SK-N-SH treated with all-trans-retinoic acid at 6 μM for 48 hours (cell line): Measurements from ENCODE around the gene TTF2.

Experiments
- ARNTL ChIP-seq: fragments of 450-650 bp; formaldehyde crosslinking; IDR thresholded peaks from 2 replicates; pipeline ENCODE4 v1.5.0; 2020; ENCODE audit warnings: low read depth, mild to moderate bottlenecking, moderate library complexity, borderline replicate concordance
- BACH2 ChIP-seq: fragments of 250-450 bp; sonication (Bioruptor Pico); IDR thresholded peaks from 2 replicates; pipeline ENCODE4 v1.9.0; 2021; ENCODE audit warnings: mild to moderate bottlenecking, borderline replicate concordance
- CREB5 ChIP-seq: fragments of 250-450 bp; sonication (Bioruptor Pico); IDR thresholded peaks from 2 replicates; pipeline ENCODE4 v1.5.1; 2020; ENCODE audit warnings: low read depth, mild to moderate bottlenecking, moderate library complexity
- CSDC2 ChIP-seq: fragments of 250-450 bp; sonication (Bioruptor Pico); IDR thresholded peaks from 2 replicates; pipeline ENCODE4 v1.5.0; 2020; ENCODE audit warnings: mild to moderate bottlenecking, moderate library complexity
- CSRNP3 ChIP-seq: fragments of 250-450 bp; sonication (Bioruptor Pico); IDR thresholded peaks from 2 replicates; pipeline ENCODE4 v1.5.1; 2021; ENCODE audit warnings: mild to moderate bottlenecking, moderate library complexity
- GLIS3 ChIP-seq: fragments of 250-450 bp; sonication (Bioruptor Pico); IDR thresholded peaks from 2 replicates; pipeline ENCODE4 v1.5.0; 2020; ENCODE audit warnings: mild to moderate bottlenecking, moderate library complexity
- OSR1 ChIP-seq: fragments of 250-450 bp; sonication (Bioruptor Pico); IDR thresholded peaks from 2 replicates; pipeline ENCODE4 v1.8.0; 2022; ENCODE audit warnings: moderate library complexity, mild to moderate bottlenecking, inconsistent platforms
- PATZ1 ChIP-seq: fragments of 250-450 bp; sonication (Bioruptor Pico); IDR thresholded peaks from 2 replicates; pipeline ENCODE4 v1.8.0; 2020; ENCODE audit warnings: mild to moderate bottlenecking, moderate library complexity, borderline replicate concordance
- TOX ChIP-seq: fragments of 250-450 bp; sonication (Bioruptor Pico); IDR thresholded peaks from 2 replicates; pipeline ENCODE4 v1.8.0; 2021; ENCODE audit warnings: mild to moderate bottlenecking, moderate library complexity, borderline replicate concordance
- ZC3H10 ChIP-seq: fragments of 250-450 bp; sonication (Bioruptor Pico); IDR thresholded peaks from 2 replicates; pipeline ENCODE4 v1.5.1; 2021; ENCODE audit warnings: mild to moderate bottlenecking, moderate library complexity
- ZFP3 ChIP-seq: fragments of 250-450 bp; sonication (Bioruptor Pico); IDR thresholded peaks from 2 replicates; pipeline ENCODE4 v1.5.0; 2020; ENCODE audit warnings: mild to moderate bottlenecking, moderate library complexity
- ZFP30 ChIP-seq: fragments of 450-650 bp; formaldehyde crosslinking; IDR thresholded peaks from 2 replicates; pipeline ENCODE4 v1.5.0; 2022; ENCODE audit warnings: mild to moderate bottlenecking, moderate library complexity
- ZNF565 ChIP-seq: fragments of 450-650 bp; formaldehyde crosslinking; conservative IDR thresholded peaks from 2 replicates; pipeline ENCODE4 v1.5.0; 2020; ENCODE audit warnings: low read depth, mild to moderate bottlenecking, moderate library complexity
- ZNF8 ChIP-seq: fragments of 450-650 bp; formaldehyde crosslinking; IDR thresholded peaks from 2 replicates; pipeline ENCODE4 v1.5.0; 2020; ENCODE audit warnings: mild to moderate bottlenecking, moderate library complexity

GRCh38 chr1:117087686-117088085 lies 27.6 kb downstream of the TTF2 start:
- TF ChIP-seq ZNF8 (CRISPR knock-in tag) (no peak), ZFP3 (CRISPR knock-in tag) (no peak), CSDC2 (CRISPR knock-in tag) (no peak), TOX (CRISPR knock-in tag) (no peak), BACH2 (CRISPR knock-in tag) (no peak), CSRNP3 (CRISPR knock-in tag) (no peak), CREB5 (CRISPR knock-in tag) (no peak), ARNTL (CRISPR knock-in tag) (no peak), ZC3H10 (CRISPR knock-in tag) (no peak), GLIS3 (CRISPR knock-in tag) (no peak), PATZ1 (CRISPR knock-in tag) (no peak), OSR1 (CRISPR knock-in tag) (no peak), ZFP30 (CRISPR knock-in tag) (no peak), ZNF565 (CRISPR knock-in tag) (no peak)
